Medulla oblongata (tissue), 1 donor: ENCODE results near the gene DRGX.

ENCODE experiments used
- DNase-seq: peaks from one replicate; pipeline ENCODE4 v3.0.0-alpha.2; 2015; ENCODE audit errors: extremely low spot score

The DRGX gene

GRCh38 chr10:49395741-49396665 lies at the start of gene DRGX:
Gene DRGX, minus strand, starts transcription at chr10:49396089. Its CDS starts 649 bp downstream, at chr10:49395440.
- DNase-seq = no peak

GRCh38 chr10:49444349-49444748 lies 48.5 kb upstream of the DRGX start:
- DNase-seq = no peak

GRCh38 chr10:49442863-49443262 lies 47.0 kb upstream of the DRGX start:
- no peak for DNase-seq

GRCh38 chr10:49441488-49442476 lies 45.9 kb upstream of the DRGX start:
- DNase-seq = no peak

GRCh38 chr10:49435225-49435624 lies 39.3 kb upstream of the DRGX start:
- no peak for DNase-seq

GRCh38 chr10:49433069-49433468 lies 37.2 kb upstream of the DRGX start:
- no peak for DNase-seq

GRCh38 chr10:49431426-49431825 lies 35.5 kb upstream of the DRGX start:
- no peak for DNase-seq

- DNase-seq = no peak
Observed at GRCh38 chr10:49429458-49429857, 33.6 kb upstream of the DRGX start.

GRCh38 chr10:49426490-49427360 lies 30.8 kb upstream of the DRGX start:
- DNase-seq = no peak

GRCh38 chr10:49419005-49419404 lies 23.1 kb upstream of the DRGX start:
- no peak for DNase-seq

GRCh38 chr10:49418328-49418727 lies 22.4 kb upstream of the DRGX start:
- no peak for DNase-seq

- DNase-seq = no peak
Observed at GRCh38 chr10:49418053-49418326, 22.1 kb upstream of the DRGX start.

- DNase-seq = no peak
Observed at GRCh38 chr10:49417311-49418052, 21.6 kb upstream of the DRGX start.

GRCh38 chr10:49415846-49416245 lies 20.0 kb upstream of the DRGX start:
- no peak for DNase-seq

GRCh38 chr10:49415109-49415508 lies 19.2 kb upstream of the DRGX start:
- no peak for DNase-seq

- no peak for DNase-seq
Observed at GRCh38 chr10:49414496-49414895, 18.6 kb upstream of the DRGX start.

GRCh38 chr10:49412571-49412970 lies 16.7 kb upstream of the DRGX start:
- DNase-seq = no peak

- peak; percentile 24 for DNase-seq
Observed at GRCh38 chr10:49410365-49411074, 14.6 kb upstream of the DRGX start.

- DNase-seq = no peak
Observed at GRCh38 chr10:49409755-49410154, 13.9 kb upstream of the DRGX start.
